ENCODE measurements around the gene ANKRD18A. TPM values are rescaled to one million over a fixed set of nuclear protein-coding genes. Genes with fewer than 3 reads are reported as not detected.

ANKRD18A gene
- total and polyA plus RNA-seq, 4 donors, result 0.05 to 0.25 (median 0.23) TPM; not detected in 1

DNA sequence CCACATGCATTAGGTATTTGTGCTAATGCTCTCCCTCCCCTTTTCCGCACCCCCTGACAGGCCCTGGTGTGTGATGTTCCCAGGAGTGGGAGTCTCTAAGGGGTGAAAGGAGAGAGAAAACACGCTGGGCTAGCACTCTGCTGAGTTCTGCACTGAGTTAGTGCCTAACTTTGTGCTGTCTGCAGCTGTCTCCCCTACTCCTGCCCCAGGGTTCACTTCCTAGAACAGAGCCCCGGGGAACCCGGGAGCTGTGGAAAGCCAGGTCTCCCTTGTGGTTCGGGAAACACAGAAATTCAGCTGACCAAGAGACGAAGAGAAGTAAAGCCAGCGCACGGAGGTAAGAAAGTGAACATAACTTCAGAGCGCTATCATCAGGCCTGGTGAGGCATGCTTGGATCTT lies 20.7 kb upstream of the ANKRD18A start (continued):
- TF ChIP-seq, protein P1, sequence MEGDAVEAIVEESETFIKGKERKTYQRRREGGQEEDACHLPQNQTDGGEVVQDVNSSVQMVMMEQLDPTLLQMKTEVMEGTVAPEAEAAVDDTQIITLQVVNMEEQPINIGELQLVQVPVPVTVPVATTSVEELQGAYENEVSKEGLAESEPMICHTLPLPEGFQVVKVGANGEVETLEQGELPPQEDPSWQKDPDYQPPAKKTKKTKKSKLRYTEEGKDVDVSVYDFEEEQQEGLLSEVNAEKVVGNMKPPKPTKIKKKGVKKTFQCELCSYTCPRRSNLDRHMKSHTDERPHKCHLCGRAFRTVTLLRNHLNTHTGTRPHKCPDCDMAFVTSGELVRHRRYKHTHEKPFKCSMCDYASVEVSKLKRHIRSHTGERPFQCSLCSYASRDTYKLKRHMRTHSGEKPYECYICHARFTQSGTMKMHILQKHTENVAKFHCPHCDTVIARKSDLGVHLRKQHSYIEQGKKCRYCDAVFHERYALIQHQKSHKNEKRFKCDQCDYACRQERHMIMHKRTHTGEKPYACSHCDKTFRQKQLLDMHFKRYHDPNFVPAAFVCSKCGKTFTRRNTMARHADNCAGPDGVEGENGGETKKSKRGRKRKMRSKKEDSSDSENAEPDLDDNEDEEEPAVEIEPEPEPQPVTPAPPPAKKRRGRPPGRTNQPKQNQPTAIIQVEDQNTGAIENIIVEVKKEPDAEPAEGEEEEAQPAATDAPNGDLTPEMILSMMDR (IDR thresholded peaks at IDR 0.05; ENCODE audit: low read depth, low read length, missing input control), result no peak
- TF ChIP-seq FOXA2 (IDR thresholded peaks at IDR 0.05), result no peak
- TF ChIP-seq, protein P2, sequence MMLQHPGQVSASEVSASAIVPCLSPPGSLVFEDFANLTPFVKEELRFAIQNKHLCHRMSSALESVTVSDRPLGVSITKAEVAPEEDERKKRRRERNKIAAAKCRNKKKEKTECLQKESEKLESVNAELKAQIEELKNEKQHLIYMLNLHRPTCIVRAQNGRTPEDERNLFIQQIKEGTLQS (IDR thresholded peaks at IDR 0.05), result no peak

DNA sequence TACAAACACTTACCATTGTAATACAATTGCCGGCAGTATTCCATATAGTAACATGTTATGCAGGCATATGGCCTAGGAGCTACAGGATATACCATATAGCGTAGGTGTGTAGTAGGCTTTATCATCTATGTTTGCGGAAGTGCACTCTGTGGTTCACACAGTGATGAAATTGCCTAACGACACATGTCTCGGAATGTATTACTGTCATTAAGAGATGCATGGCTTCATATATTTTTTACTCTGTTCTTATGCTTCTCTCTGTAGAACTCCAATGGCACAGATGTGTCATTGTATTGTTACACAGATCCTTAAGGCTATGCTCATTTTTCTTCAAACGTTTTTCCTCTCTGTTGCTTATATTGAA lies 19.2 kb upstream of the ANKRD18A start:
- Histone ChIP-seq H3K36me3 (ENCODE audit: control insufficient read depth in 4 of 4, insufficient read depth in 3 of 4, low read depth in 1 of 4, low read length in 3 of 4) (no peaks in the 10 kb centered on the region), H3K9ac (ENCODE audit: low read depth in 1 of 2, low read length in 2 of 2) (no peak overlapping the region), H3K4me1 (ENCODE audit: control insufficient read depth in 4 of 4, insufficient read depth in 4 of 4, low read length in 3 of 4) (no peaks in the 10 kb centered on the region), H3K9me3 (ENCODE audit: control insufficient read depth in 4 of 4, low read length in 3 of 4) (no peaks in the 10 kb centered on the region), H3K27ac (ENCODE audit: low read depth in 1 of 2, low read length in 2 of 2) (no peak overlapping the region), H3K27me3 (ENCODE audit: control insufficient read depth in 4 of 4, insufficient read depth in 4 of 4, low read length in 3 of 4) (peaks cover 0 to 9% (median 0%) of the 10 kb centered on the region in 4 donors), H3K4me3 (ENCODE audit: low read depth in 1 of 3, low read length in 3 of 3) (no peak overlapping the region)
- 82% methylated on average over 6 of the region's 6 CpGs for WGBS
- DNase-seq (ENCODE audit: low spot score), result no peak
- TF ChIP-seq, protein P2 (IDR thresholded peaks at IDR 0.05), result no peak
- TF ChIP-seq TAF1 (conservative IDR thresholded peaks at IDR 0.05) (no peak), HNF4A (conservative IDR thresholded peaks at IDR 0.05) (no peak), JUND (IDR thresholded peaks at IDR 0.05) (no peak), SP1 (IDR thresholded peaks at IDR 0.05) (no peak), NR2F2 (IDR thresholded peaks at IDR 0.05) (no peak), FOXA1 (IDR thresholded peaks at IDR 0.05) (no peak), HNF4G (IDR thresholded peaks at IDR 0.05) (no peak), EGR1 (IDR thresholded peaks at IDR 0.05; ENCODE audit: low read depth in 2 of 2) (no peak)
- TF ChIP-seq, protein P3, sequence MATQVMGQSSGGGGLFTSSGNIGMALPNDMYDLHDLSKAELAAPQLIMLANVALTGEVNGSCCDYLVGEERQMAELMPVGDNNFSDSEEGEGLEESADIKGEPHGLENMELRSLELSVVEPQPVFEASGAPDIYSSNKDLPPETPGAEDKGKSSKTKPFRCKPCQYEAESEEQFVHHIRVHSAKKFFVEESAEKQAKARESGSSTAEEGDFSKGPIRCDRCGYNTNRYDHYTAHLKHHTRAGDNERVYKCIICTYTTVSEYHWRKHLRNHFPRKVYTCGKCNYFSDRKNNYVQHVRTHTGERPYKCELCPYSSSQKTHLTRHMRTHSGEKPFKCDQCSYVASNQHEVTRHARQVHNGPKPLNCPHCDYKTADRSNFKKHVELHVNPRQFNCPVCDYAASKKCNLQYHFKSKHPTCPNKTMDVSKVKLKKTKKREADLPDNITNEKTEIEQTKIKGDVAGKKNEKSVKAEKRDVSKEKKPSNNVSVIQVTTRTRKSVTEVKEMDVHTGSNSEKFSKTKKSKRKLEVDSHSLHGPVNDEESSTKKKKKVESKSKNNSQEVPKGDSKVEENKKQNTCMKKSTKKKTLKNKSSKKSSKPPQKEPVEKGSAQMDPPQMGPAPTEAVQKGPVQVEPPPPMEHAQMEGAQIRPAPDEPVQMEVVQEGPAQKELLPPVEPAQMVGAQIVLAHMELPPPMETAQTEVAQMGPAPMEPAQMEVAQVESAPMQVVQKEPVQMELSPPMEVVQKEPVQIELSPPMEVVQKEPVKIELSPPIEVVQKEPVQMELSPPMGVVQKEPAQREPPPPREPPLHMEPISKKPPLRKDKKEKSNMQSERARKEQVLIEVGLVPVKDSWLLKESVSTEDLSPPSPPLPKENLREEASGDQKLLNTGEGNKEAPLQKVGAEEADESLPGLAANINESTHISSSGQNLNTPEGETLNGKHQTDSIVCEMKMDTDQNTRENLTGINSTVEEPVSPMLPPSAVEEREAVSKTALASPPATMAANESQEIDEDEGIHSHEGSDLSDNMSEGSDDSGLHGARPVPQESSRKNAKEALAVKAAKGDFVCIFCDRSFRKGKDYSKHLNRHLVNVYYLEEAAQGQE (IDR thresholded peaks at IDR 0.05), result no peak
- TF ChIP-seq, protein P4, sequence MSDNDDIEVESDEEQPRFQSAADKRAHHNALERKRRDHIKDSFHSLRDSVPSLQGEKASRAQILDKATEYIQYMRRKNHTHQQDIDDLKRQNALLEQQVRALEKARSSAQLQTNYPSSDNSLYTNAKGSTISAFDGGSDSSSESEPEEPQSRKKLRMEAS (IDR thresholded peaks at IDR 0.05), result no peak

DNA sequence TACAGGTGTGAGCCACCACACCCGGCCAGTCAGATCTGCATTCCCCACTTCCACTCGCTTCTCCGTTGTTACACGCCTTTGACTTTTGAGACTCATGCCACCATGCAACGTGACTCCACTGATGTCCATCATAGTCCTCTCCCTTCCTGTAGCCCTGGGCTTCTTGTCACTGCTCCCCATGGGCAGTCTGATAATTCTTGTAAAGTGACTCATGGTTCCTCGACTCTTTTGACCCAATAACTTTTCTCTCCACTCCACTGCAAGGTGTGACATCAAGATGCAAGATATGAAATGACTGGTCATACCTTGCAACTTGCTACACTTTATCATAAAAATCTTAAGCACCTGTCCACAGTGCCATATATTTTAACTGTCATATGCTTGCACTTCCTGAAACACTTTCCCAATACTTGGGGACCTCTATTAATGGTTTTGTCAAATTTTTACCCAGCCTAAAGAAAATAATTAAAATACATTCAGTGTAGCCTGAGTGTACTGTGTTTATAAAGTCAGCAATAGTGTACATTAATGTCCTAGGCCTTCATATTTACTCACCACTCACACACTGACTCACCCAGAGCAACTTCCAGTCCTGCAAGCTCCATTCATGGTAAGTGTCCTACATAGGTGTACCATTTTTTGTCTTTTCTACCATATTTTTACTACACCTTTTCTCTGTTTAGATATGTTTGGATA lies 18.6 kb upstream of the ANKRD18A start:
- Histone ChIP-seq H3K9ac (ENCODE audit: low read depth in 1 of 2, low read length in 2 of 2) (no peak overlapping the region), H3K9me3 (ENCODE audit: control insufficient read depth in 4 of 4, low read length in 3 of 4) (no peaks in the 10 kb centered on the region), H3K27me3 (ENCODE audit: control insufficient read depth in 4 of 4, insufficient read depth in 4 of 4, low read length in 3 of 4) (peaks cover 0 to 9% (median 0%) of the 10 kb centered on the region in 4 donors), H3K36me3 (ENCODE audit: control insufficient read depth in 4 of 4, insufficient read depth in 3 of 4, low read depth in 1 of 4, low read length in 3 of 4) (no peaks in the 10 kb centered on the region), H3K4me3 (ENCODE audit: low read depth in 1 of 3, low read length in 3 of 3) (no peak overlapping the region), H3K4me1 (ENCODE audit: control insufficient read depth in 4 of 4, insufficient read depth in 4 of 4, low read length in 3 of 4) (no peaks in the 10 kb centered on the region), H3K27ac (ENCODE audit: low read depth in 1 of 2, low read length in 2 of 2) (no peak overlapping the region)
- 86% methylated on average over 6 of the region's 6 CpGs for WGBS
- no peak for DNase-seq (ENCODE audit: low spot score)
- TF ChIP-seq SP1 (IDR thresholded peaks at IDR 0.05) (no peak), TAF1 (conservative IDR thresholded peaks at IDR 0.05) (no peak), RAD21 (IDR thresholded peaks at IDR 0.05) (no peak), GABPA (IDR thresholded peaks at IDR 0.05 in 1 of 2, conservative IDR thresholded peaks at IDR 0.05 in 1 of 2) (no peak)
- TF ChIP-seq, protein P5, sequence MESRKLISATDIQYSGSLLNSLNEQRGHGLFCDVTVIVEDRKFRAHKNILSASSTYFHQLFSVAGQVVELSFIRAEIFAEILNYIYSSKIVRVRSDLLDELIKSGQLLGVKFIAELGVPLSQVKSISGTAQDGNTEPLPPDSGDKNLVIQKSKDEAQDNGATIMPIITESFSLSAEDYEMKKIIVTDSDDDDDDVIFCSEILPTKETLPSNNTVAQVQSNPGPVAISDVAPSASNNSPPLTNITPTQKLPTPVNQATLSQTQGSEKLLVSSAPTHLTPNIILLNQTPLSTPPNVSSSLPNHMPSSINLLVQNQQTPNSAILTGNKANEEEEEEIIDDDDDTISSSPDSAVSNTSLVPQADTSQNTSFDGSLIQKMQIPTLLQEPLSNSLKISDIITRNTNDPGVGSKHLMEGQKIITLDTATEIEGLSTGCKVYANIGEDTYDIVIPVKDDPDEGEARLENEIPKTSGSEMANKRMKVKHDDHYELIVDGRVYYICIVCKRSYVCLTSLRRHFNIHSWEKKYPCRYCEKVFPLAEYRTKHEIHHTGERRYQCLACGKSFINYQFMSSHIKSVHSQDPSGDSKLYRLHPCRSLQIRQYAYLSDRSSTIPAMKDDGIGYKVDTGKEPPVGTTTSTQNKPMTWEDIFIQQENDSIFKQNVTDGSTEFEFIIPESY (IDR thresholded peaks at IDR 0.05), result no peak
- TF ChIP-seq, protein P3 (IDR thresholded peaks at IDR 0.05), result no peak
- TF ChIP-seq, protein P4 (IDR thresholded peaks at IDR 0.05), result no peak
